ENCODE measurements around the gene SRBD1. TPM values are rescaled to one million over a fixed set of nuclear protein-coding genes. Genes with fewer than 3 reads are reported as not detected.

The SRBD1 gene
- total RNA-seq, 1 experiment from 2014 or later, result 17.3 TPM

DNA sequence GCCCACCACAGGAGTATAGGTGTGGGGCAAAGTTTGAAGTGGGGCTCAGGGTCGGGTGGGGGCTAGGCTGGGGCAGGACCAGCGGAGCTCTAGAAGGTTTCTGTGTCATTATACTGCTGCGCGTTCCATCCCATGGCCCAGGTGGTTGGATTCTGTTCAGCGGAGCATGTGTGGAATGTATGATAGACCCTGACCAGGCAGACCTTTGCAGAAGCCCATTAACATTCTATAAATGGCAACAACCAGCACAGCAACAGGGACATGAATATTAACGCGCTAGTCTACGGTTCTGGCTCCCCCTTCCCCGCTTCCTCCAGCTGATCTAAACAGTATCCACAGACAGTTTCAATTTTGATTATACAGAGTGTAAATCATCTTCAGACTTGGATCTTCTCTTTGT lies 36.3 kb upstream of the SRBD1 start:
- DNase-seq (ENCODE audit: unreplicated experiment), result no peak
- Mint-ChIP-seq H3K27me3 (ENCODE audit: insufficient read depth, unreplicated experiment) (no peaks in the 10 kb centered on the region), H3K27ac (ENCODE audit: low read depth, unreplicated experiment) (no peak overlapping the region), H3K4me1 (ENCODE audit: insufficient read depth, unreplicated experiment) (peaks cover 8% of the 10 kb centered on the region), H3K4me3 (ENCODE audit: unreplicated experiment) (no peak overlapping the region), H3K36me3 (ENCODE audit: insufficient read depth, unreplicated experiment) (no peaks in the 10 kb centered on the region), H3K9me3 (ENCODE audit: unreplicated experiment) (no peaks in the 10 kb centered on the region)
- TF ChIP-seq, protein P1, sequence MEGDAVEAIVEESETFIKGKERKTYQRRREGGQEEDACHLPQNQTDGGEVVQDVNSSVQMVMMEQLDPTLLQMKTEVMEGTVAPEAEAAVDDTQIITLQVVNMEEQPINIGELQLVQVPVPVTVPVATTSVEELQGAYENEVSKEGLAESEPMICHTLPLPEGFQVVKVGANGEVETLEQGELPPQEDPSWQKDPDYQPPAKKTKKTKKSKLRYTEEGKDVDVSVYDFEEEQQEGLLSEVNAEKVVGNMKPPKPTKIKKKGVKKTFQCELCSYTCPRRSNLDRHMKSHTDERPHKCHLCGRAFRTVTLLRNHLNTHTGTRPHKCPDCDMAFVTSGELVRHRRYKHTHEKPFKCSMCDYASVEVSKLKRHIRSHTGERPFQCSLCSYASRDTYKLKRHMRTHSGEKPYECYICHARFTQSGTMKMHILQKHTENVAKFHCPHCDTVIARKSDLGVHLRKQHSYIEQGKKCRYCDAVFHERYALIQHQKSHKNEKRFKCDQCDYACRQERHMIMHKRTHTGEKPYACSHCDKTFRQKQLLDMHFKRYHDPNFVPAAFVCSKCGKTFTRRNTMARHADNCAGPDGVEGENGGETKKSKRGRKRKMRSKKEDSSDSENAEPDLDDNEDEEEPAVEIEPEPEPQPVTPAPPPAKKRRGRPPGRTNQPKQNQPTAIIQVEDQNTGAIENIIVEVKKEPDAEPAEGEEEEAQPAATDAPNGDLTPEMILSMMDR (IDR thresholded peaks at IDR 0.05; ENCODE audit: unreplicated experiment), result no peak
- BruUV-seq (replicated peaks), result no TSS peak
- POLR2A ChIA-PET, result interaction anchor here (0.6 to 1.8 kb wide), 2 partner anchors 176 to 290 kb away, joined by 3 to 5 read pairs; no protein-coding TSS in a partner anchor
- CTCF ChIA-PET, result interaction anchor here (0.5 to 2.3 kb wide), 5 partner anchors 177 to 701 kb away, joined by 3 to 16 read pairs (median 3); no protein-coding TSS in a partner anchor
- intact Hi-C loops (cut with micrococcal nuclease), result no loop called here

DNA sequence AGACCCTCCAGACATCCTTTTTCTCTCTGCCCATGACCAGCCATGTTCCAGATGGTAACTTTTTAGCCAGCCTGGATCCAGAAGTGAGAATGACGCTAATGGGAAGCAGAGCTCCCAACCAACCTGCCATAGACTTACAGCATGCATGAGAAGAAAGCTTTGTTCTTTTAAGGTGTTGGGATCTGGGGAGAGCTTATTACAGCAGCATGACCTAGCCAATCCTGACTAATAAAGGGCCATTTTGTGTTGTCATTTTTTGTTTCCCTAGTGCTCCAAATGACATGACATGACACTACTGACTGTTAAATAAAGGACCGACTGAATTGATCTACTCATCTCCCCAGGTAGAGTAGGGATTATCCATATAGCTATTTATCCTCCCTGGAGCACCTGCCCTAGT lies 35.2 kb upstream of the SRBD1 start:
- ChIA-PET CTCF (interaction anchor here (0.6 to 2.3 kb wide), 11 partner anchors 42 to 347 kb away, joined by 3 to 16 read pairs (median 3); no protein-coding TSS in a partner anchor), POLR2A (interaction anchor here (0.7 kb wide), 1 partner anchor 35 kb away, joined by 4 read pairs; the partner anchor contains the start of gene SRBD1)
- intact Hi-C loops (cut with micrococcal nuclease), result no loop called here
- Mint-ChIP-seq H3K27ac (ENCODE audit: low read depth, unreplicated experiment) (no peak overlapping the region), H3K4me1 (ENCODE audit: insufficient read depth, unreplicated experiment) (peaks cover 16% of the 10 kb centered on the region), H3K36me3 (ENCODE audit: insufficient read depth, unreplicated experiment) (no peaks in the 10 kb centered on the region), H3K9me3 (ENCODE audit: unreplicated experiment) (no peaks in the 10 kb centered on the region), H3K4me3 (ENCODE audit: unreplicated experiment) (no peak overlapping the region), H3K27me3 (ENCODE audit: insufficient read depth, unreplicated experiment) (no peaks in the 10 kb centered on the region)
- no peak for DNase-seq (ENCODE audit: unreplicated experiment)
- TF ChIP-seq, protein P1 (IDR thresholded peaks at IDR 0.05; ENCODE audit: unreplicated experiment), result no peak
- BruUV-seq (replicated peaks), result no TSS peak

DNA sequence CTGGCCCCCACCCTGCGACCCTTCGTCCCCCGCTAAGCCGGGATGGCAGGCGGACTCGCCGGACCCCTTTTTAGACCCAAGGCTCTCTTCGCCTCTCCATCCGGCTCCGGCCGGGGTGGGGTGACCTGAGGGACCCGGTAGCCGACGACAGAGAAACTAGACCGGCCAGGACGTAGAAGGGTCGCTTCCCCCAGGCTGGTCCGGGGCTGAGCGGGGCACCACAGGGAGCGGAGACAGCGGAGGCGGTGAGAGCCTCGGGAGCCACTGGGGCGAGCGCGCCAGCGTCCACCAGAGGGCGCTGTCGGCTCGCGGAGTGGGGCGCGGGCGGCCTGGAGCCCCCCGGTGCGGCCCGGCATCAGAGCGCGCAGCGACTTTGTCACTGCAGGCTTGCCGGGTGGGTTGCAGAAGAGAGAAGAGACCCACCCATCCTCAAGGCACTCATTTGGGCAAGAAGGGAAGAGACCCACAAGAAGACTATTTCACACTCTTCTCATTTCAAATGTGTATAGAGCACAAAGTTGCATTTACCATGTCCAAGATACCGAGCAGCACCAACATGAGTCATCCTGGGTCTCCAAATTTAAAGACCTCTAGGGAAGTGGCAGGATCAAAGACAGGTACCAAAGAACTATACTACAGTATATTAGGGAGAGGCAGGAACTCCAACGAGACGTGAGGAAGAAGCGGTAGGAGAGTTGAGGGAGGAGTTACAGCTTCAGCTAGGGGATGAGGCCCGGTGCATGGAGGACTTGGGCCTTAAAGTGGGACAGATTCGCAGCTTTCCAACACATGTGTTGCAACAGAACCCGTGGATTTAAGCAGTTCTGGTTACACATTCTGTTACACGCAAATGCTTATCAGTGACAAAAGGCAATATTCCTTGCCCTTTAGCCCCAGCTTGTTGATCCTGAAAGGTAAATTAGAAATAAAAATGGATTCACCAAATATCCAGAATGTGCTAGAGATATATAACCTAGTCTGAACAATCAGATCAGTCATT lies 32.8 kb upstream of the SRBD1 start:
- ChIA-PET POLR2A (interaction anchor here (0.7 to 1.0 kb wide), 3 partner anchors 17 to 285 kb away, joined by 3 to 4 read pairs (median 3); no protein-coding TSS in a partner anchor), CTCF (interaction anchor here (0.6 to 2.3 kb wide), 14 partner anchors 35 to 855 kb away, joined by 3 to 25 read pairs (median 4); no protein-coding TSS in a partner anchor)
- DNase-seq (ENCODE audit: unreplicated experiment), result peak; percentile 62
- H3K36me3 Mint-ChIP-seq (ENCODE audit: insufficient read depth, unreplicated experiment), result no peaks in the 10 kb centered on the region
- no peaks in the 10 kb centered on the region for H3K9me3 Mint-ChIP-seq (ENCODE audit: unreplicated experiment)
- TF ChIP-seq, protein P1 (IDR thresholded peaks at IDR 0.05; ENCODE audit: unreplicated experiment), result peak; percentile 96
- no peaks in the 10 kb centered on the region for H3K27me3 Mint-ChIP-seq (ENCODE audit: insufficient read depth, unreplicated experiment)
- H3K4me1 Mint-ChIP-seq (ENCODE audit: insufficient read depth, unreplicated experiment), result peaks cover 17% of the 10 kb centered on the region
- peak overlapping the region; percentile 73 for H3K4me3 Mint-ChIP-seq (ENCODE audit: unreplicated experiment)
- no TSS peak for BruUV-seq (replicated peaks)
- intact Hi-C loops (cut with micrococcal nuclease), result loop anchor here (1.0 to 5.0 kb wide), 5 partner anchors 134 to 655 kb away; no protein-coding TSS in a partner anchor
- peak overlapping the region; percentile 37 for H3K27ac Mint-ChIP-seq (ENCODE audit: low read depth, unreplicated experiment)

DNA sequence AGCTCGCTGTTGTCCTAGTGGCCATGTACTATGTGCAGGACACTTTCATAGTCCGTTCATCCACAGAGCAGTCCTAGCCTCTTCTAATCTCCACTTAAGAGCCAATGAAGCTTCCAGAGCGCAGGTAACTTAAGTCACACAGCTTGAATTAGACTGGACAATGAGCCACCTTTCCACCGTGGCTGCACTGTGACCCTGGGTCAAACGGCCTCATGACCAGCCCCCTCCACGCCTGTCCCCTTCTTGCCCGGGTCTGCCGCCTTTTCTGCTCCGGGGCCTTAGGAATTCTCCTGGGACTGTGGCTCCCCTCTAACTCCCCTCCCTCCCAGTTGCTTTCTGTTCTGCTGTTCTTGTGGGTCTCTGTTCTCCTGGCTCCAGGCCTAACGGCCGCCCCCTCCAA lies 32.0 kb upstream of the SRBD1 start:
- Mint-ChIP-seq H3K27ac (ENCODE audit: low read depth, unreplicated experiment) (peak overlapping the region; percentile 37), H3K27me3 (ENCODE audit: insufficient read depth, unreplicated experiment) (no peaks in the 10 kb centered on the region), H3K4me3 (ENCODE audit: unreplicated experiment) (peak overlapping the region; percentile 73), H3K36me3 (ENCODE audit: insufficient read depth, unreplicated experiment) (no peaks in the 10 kb centered on the region), H3K9me3 (ENCODE audit: unreplicated experiment) (no peaks in the 10 kb centered on the region), H3K4me1 (ENCODE audit: insufficient read depth, unreplicated experiment) (peaks cover 17% of the 10 kb centered on the region)
- DNase-seq (ENCODE audit: unreplicated experiment), result peak; percentile 9
- intact Hi-C loops (cut with micrococcal nuclease), result loop anchor here (1.0 to 5.0 kb wide), 4 partner anchors 135 to 656 kb away; no protein-coding TSS in a partner anchor
- CTCF ChIA-PET, result interaction anchor here (0.6 to 2.0 kb wide), 17 partner anchors 12 to 685 kb away, joined by 3 to 25 read pairs (median 3); partner anchors contain the start of gene SRBD1
- TF ChIP-seq, protein P1 (IDR thresholded peaks at IDR 0.05; ENCODE audit: unreplicated experiment), result no peak
- POLR2A ChIA-PET, result interaction anchor here (1.1 kb wide), 1 partner anchor 321 kb away, joined by 3 read pairs; no protein-coding TSS in a partner anchor
- no TSS peak for BruUV-seq (replicated peaks)

Measured in MCF 10A (cell line).